A549 (cell line): ENCODE results near the gene ECM2. TPM values are rescaled to one million over a fixed set of nuclear protein-coding genes. Genes with fewer than 3 reads are reported as not detected.

Experiments used
- ATAC-seq, 2 experiments: fragments of 200-7000 bp in 1 of 2; fragments of >200 bp in 1 of 2; cut with Nextera tagmentation in 1 of 2; cut with Tn5 transposase in 1 of 2; 3 replicates each; pipeline versions ENCODE4 v1.8.0 to v1.9.1; 2018 to 2020; ENCODE audit warnings: mild to moderate bottlenecking in 1 of 2, moderate library complexity in 1 of 2
- CTCF ChIA-PET: fragments of 300-600 bp; sonication (Branson Sonifier 250); formaldehyde crosslinking; extraction: SDS; loops from one replicate; lab custom pipeline; 2021; ENCODE audit warnings: antibody characterized with exemption, inconsistent platforms; lab: Yijun Ruan, JAX
- POLR2A ChIA-PET: fragments of 350-600 bp; formaldehyde crosslinking; extraction: SDS; loops from one replicate; lab custom pipeline; 2021; ENCODE audit warnings: antibody characterized with exemption, inconsistent platforms; lab: Yijun Ruan, JAX
- DNase-seq, 2 experiments: peaks; one replicate each; pipeline versions ENCODE4 v3.0.0 to v3.0.0-alpha.2; 2011 to 2016; ENCODE audit warnings: low read depth in 1 of 2, low spot score in 1 of 2
- FAIRE-seq: peaks from 2 replicates; lab custom pipeline; 2011; peaks lifted over from hg19 to GRCh38; lab: Jason Lieb, UNC
- H3K27ac ChIP-seq, 2 experiments: fragments of >200 bp; sonication (Bioruptor Twin); formaldehyde crosslinking; 3 replicates each; pipeline ENCODE4 v1.5.1; 2016 to 2017
- H3K4me1 ChIP-seq: fragments of >200 bp; sonication (Bioruptor Twin); formaldehyde crosslinking; 3 replicates; pipeline ENCODE4 v1.6.1; 2016
- H3K4me2 ChIP-seq: fragments of >200 bp; sonication (Bioruptor Twin); formaldehyde crosslinking; 3 replicates; pipeline ENCODE4 v1.6.1; 2016
- H3K4me3 ChIP-seq: fragments of >200 bp; sonication (Bioruptor Twin); formaldehyde crosslinking; 3 replicates; pipeline ENCODE4 v1.5.1; 2016
- H3K9me3 ChIP-seq: fragments of >200 bp; sonication (Bioruptor Twin); formaldehyde crosslinking; 3 replicates; pipeline ENCODE4 v1.6.1; 2016
- ATOH8 ChIP-seq: fragments of 250-450 bp; sonication (Bioruptor Pico); IDR thresholded peaks from 2 replicates; pipeline ENCODE4 v1.5.0; 2020; ENCODE audit warnings: low read depth, mild to moderate bottlenecking, moderate library complexity
- CBX2 ChIP-seq: fragments of 200-600 bp; sonication (generic); IDR thresholded peaks from 2 replicates; pipeline ENCODE4 v1.6.1; 2016; ENCODE audit warnings: low read depth, mild to moderate bottlenecking, borderline replicate concordance
- CBX8 ChIP-seq: fragments of 200-600 bp; sonication (generic); IDR thresholded peaks from 2 replicates; pipeline ENCODE4 v1.6.1; 2016
- CHD4 ChIP-seq: fragments of 200-600 bp; sonication (generic); IDR thresholded peaks from 2 replicates; pipeline ENCODE4 v1.6.1; 2016; ENCODE audit warnings: antibody characterized with exemption, mild to moderate bottlenecking, borderline replicate concordance
- EP300 ChIP-seq, 2 experiments: fragments of >200 bp; sonication (Bioruptor Twin); formaldehyde crosslinking; IDR thresholded peaks; 2 replicates in 1 of 2; 3 replicates in 1 of 2; pipeline ENCODE4 v1.6.1; 2016 to 2017
- ESRRA ChIP-seq: fragments of 150-350 bp; IDR thresholded peaks from 2 replicates; pipeline ENCODE4 v1.6.1; 2014; ENCODE audit warnings: mild to moderate bottlenecking, low read length, borderline replicate concordance
- FOSB ChIP-seq: fragments of 250-450 bp; sonication (Bioruptor Pico); IDR thresholded peaks from 2 replicates; pipeline ENCODE4 v1.5.0; 2020; ENCODE audit warnings: mild to moderate bottlenecking, moderate library complexity
- FOSL2 ChIP-seq, 2 experiments: fragments of 450-650 bp in 1 of 2; fragments of >200 bp in 1 of 2; sonication (Bioruptor Twin) in 1 of 2; formaldehyde crosslinking; IDR thresholded peaks; 2 replicates each; pipeline versions ENCODE4 v1.5.0 to v1.6.1; 2016 to 2020; ENCODE audit warnings: mild to moderate bottlenecking in 1 of 2, moderate library complexity in 1 of 2
- HMGXB4 ChIP-seq: fragments of 250-450 bp; sonication (Bioruptor Pico); IDR thresholded peaks from 2 replicates; pipeline ENCODE4 v1.5.0; 2021; ENCODE audit warnings: mild to moderate bottlenecking, moderate library complexity, borderline replicate concordance
- MAFK ChIP-seq: fragments of 450-650 bp; IDR thresholded peaks from 2 replicates; pipeline ENCODE4 v1.6.1; 2014; ENCODE audit not compliant: partially characterized antibody
- MYC ChIP-seq: IDR thresholded peaks from 2 replicates; pipeline ENCODE4 v1.6.1; 2012; ENCODE audit warnings: mild to moderate bottlenecking, inconsistent platforms, low read length, improper control_type of control experiment, borderline replicate concordance
- PHF8 ChIP-seq: fragments of 200-600 bp; sonication (generic); IDR thresholded peaks from 2 replicates; pipeline ENCODE4 v1.6.1; 2016; ENCODE audit warnings: low read depth, mild to moderate bottlenecking, antibody characterized with exemption, moderate library complexity, borderline replicate concordance
- POLR2A ChIP-seq: IDR thresholded peaks from 2 replicates; pipeline ENCODE4 v1.6.1; 2012; ENCODE audit warnings: mild to moderate bottlenecking, low read length
- SMC3 ChIP-seq: fragments of >200 bp; sonication (Bioruptor Twin); formaldehyde crosslinking; IDR thresholded peaks from 3 replicates; pipeline ENCODE4 v1.6.1; 2018; ENCODE audit warnings: inconsistent platforms
- TP53 ChIP-seq: fragments of 250-450 bp; sonication (Bioruptor Pico); IDR thresholded peaks from 2 replicates; pipeline ENCODE4 v1.5.0; 2021; ENCODE audit warnings: mild to moderate bottlenecking, moderate library complexity
- ZC3H11A ChIP-seq: fragments of 450-650 bp; IDR thresholded peaks from 2 replicates; pipeline ENCODE4 v1.6.1; 2014; ENCODE audit warnings: antibody characterized with exemption, mild to moderate bottlenecking
- ZFP36 ChIP-seq: fragments of 450-650 bp; IDR thresholded peaks from 2 replicates; pipeline ENCODE4 v1.6.1; 2014; ENCODE audit warnings: borderline replicate concordance; ENCODE audit not compliant: partially characterized antibody
- WGBS: methylation state at CpG from one replicate; pipeline ENCODE4 v1.1.6; 2017; ENCODE audit errors: missing lambda C conversion rate; 5-methylcytosine and 5-hydroxymethylcytosine counted together
- polyA plus RNA-seq, 4 experiments: library from polyadenylated mRNA; depleted of rRNA in 3 of 4; stranded (reverse); fragments of >200 nt; fragmentation: RNase III in 1 of 4; extraction: RNeasy Plus Mini Kit Qiagen cat#74134 plus additional on column Dnase treatment in 1 of 4; gene quantifications; 2 replicates in 3 of 4; 3 replicates in 1 of 4; pipeline ENCODE4 v1.2.3, GENCODE V29; 2011 to 2017
- TF ChIP-seq, protein P1 (sequence below): fragments of 200-600 bp; sonication (generic); IDR thresholded peaks from 2 replicates; pipeline ENCODE4 v1.6.1; 2016; ENCODE audit warnings: antibody characterized with exemption, mild to moderate bottlenecking, moderate library complexity
- TF ChIP-seq, protein P2 (sequence below): fragments of 150-350 bp; IDR thresholded peaks from 2 replicates; pipeline ENCODE4 v1.6.1; 2014; ENCODE audit warnings: low read depth, mild to moderate bottlenecking, low read length
- TF ChIP-seq, protein P3 (sequence below): IDR thresholded peaks from 2 replicates; pipeline ENCODE4 v1.6.1; 2012; ENCODE audit warnings: low read depth, borderline replicate concordance
- TF ChIP-seq, protein P4 (sequence below): IDR thresholded peaks from 2 replicates; pipeline ENCODE4 v1.6.1; 2012

ECM2 gene
- polyA plus RNA-seq, 2 of the 4 experiments (the other 2 are of a cell fraction) = 0.35 to 0.43 TPM

GRCh38 chr9:92525306-92525705 is 10.5 kb downstream of the ECM2 start:
- Histone ChIP-seq H3K9me3 (no peaks in the 10 kb centered on the region), H3K4me2 (no peak overlapping the region), H3K27ac (no peak overlapping the region), H3K4me1 (no peaks in the 10 kb centered on the region), H3K4me3 (no peak overlapping the region)
- 93% methylated on average over 5 of the region's 5 CpGs for WGBS
- FAIRE-seq = no peak
- ChIA-PET POLR2A (no interaction called here), CTCF (interaction anchor here (2.2 kb wide), 1 partner anchor 385 kb away, joined by 5 read pairs; no protein-coding TSS in a partner anchor)
- no peak for TF ChIP-seq CHD4
- TF ChIP-seq CBX8 = no peak
- no peak for TF ChIP-seq ATOH8 (CRISPR knock-in tag)
- no peak for TF ChIP-seq TP53 (CRISPR knock-in tag)
- TF ChIP-seq, protein P1, sequence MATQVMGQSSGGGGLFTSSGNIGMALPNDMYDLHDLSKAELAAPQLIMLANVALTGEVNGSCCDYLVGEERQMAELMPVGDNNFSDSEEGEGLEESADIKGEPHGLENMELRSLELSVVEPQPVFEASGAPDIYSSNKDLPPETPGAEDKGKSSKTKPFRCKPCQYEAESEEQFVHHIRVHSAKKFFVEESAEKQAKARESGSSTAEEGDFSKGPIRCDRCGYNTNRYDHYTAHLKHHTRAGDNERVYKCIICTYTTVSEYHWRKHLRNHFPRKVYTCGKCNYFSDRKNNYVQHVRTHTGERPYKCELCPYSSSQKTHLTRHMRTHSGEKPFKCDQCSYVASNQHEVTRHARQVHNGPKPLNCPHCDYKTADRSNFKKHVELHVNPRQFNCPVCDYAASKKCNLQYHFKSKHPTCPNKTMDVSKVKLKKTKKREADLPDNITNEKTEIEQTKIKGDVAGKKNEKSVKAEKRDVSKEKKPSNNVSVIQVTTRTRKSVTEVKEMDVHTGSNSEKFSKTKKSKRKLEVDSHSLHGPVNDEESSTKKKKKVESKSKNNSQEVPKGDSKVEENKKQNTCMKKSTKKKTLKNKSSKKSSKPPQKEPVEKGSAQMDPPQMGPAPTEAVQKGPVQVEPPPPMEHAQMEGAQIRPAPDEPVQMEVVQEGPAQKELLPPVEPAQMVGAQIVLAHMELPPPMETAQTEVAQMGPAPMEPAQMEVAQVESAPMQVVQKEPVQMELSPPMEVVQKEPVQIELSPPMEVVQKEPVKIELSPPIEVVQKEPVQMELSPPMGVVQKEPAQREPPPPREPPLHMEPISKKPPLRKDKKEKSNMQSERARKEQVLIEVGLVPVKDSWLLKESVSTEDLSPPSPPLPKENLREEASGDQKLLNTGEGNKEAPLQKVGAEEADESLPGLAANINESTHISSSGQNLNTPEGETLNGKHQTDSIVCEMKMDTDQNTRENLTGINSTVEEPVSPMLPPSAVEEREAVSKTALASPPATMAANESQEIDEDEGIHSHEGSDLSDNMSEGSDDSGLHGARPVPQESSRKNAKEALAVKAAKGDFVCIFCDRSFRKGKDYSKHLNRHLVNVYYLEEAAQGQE = no peak
- no peak for TF ChIP-seq HMGXB4 (CRISPR knock-in tag)
- no peak for TF ChIP-seq ESRRA
- TF ChIP-seq CBX2 = no peak
- TF ChIP-seq FOSL2 (IDR thresholded peaks at IDR 0.05) = no peak
- TF ChIP-seq FOSL2 (CRISPR knock-in tag; IDR thresholded peaks at IDR 0.05) = no peak
- TF ChIP-seq POLR2A = no peak
- TF ChIP-seq ZC3H11A = no peak
- DNase-seq = no peak
- ATAC-seq = no peak

DNA sequence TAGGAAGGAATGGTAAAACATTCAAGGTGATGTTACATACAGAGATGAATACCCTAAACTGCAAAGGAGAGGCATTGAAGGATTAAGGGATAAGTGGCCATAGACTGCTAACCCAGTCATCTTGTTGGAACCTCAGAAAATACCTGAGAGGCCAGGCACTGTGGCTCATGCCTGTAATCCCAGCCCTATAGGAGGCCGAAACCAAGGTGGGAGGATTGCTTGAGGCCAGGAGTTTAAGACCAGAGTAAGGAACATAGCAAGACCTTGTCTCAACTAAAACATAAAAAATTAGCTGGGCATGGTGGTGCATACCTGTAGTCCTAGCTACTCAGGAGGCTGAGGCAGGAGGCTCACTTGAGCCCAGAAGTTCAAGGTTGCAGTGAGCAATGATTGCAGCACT is 10.9 kb downstream of the ECM2 start:
- FAIRE-seq = no peak

More for the DNA sequence above, 10.9 kb downstream of the ECM2 start:
- WGBS = 92% methylated on average over 1 of the region's 1 CpG
- no peak overlapping the region for H3K4me2 ChIP-seq
- H3K27ac ChIP-seq = no peak overlapping the region
- CTCF ChIA-PET = interaction anchor here (2.2 kb wide), 1 partner anchor 385 kb away, joined by 5 read pairs; no protein-coding TSS in a partner anchor
- no peaks in the 10 kb centered on the region for H3K4me1 ChIP-seq
- POLR2A ChIA-PET = no interaction called here
- no peaks in the 10 kb centered on the region for H3K9me3 ChIP-seq
- ATAC-seq (no peak), DNase-seq (no peak)
- H3K4me3 ChIP-seq = no peak overlapping the region
- TF ChIP-seq ESRRA (no peak), TP53 (CRISPR knock-in tag) (no peak), ZFP36 (no peak), MYC (no peak), EP300 (IDR thresholded peaks at IDR 0.05) (no peak), FOSB (CRISPR knock-in tag) (no peak), ZC3H11A (no peak), MAFK (no peak), CHD4 (no peak), PHF8 (no peak), SMC3 (no peak)
- TF ChIP-seq, protein P2, sequence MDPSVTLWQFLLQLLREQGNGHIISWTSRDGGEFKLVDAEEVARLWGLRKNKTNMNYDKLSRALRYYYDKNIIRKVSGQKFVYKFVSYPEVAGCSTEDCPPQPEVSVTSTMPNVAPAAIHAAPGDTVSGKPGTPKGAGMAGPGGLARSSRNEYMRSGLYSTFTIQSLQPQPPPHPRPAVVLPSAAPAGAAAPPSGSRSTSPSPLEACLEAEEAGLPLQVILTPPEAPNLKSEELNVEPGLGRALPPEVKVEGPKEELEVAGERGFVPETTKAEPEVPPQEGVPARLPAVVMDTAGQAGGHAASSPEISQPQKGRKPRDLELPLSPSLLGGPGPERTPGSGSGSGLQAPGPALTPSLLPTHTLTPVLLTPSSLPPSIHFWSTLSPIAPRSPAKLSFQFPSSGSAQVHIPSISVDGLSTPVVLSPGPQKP = no peak
- TF ChIP-seq, protein P3, sequence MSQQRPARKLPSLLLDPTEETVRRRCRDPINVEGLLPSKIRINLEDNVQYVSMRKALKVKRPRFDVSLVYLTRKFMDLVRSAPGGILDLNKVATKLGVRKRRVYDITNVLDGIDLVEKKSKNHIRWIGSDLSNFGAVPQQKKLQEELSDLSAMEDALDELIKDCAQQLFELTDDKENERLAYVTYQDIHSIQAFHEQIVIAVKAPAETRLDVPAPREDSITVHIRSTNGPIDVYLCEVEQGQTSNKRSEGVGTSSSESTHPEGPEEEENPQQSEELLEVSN = no peak
- TF ChIP-seq, protein P4, sequence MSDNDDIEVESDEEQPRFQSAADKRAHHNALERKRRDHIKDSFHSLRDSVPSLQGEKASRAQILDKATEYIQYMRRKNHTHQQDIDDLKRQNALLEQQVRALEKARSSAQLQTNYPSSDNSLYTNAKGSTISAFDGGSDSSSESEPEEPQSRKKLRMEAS = no peak
